ENCODE measurements around the gene ACVR2A.

DNA sequence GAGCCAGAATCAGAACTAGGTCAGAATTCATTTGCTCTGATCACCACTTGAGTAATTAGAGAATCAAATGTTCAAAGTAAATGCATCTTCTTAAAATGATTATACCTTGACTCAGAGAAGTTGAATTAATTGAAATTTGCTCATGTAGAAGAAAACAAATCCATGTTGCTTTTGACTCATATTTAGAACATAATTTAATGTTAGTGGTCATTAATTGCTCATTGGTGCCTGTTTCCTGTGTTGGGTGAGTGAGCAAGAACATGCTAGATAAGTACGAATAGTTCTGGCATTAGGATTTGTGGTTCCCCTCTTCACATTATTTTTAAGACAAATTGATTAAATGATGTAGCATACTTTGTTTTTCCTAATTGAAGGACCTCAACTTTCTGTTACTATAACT lies 19.0 kb downstream of the ACVR2A start:
- TF ChIP-seq, protein P1, sequence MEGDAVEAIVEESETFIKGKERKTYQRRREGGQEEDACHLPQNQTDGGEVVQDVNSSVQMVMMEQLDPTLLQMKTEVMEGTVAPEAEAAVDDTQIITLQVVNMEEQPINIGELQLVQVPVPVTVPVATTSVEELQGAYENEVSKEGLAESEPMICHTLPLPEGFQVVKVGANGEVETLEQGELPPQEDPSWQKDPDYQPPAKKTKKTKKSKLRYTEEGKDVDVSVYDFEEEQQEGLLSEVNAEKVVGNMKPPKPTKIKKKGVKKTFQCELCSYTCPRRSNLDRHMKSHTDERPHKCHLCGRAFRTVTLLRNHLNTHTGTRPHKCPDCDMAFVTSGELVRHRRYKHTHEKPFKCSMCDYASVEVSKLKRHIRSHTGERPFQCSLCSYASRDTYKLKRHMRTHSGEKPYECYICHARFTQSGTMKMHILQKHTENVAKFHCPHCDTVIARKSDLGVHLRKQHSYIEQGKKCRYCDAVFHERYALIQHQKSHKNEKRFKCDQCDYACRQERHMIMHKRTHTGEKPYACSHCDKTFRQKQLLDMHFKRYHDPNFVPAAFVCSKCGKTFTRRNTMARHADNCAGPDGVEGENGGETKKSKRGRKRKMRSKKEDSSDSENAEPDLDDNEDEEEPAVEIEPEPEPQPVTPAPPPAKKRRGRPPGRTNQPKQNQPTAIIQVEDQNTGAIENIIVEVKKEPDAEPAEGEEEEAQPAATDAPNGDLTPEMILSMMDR (IDR thresholded peaks at IDR 0.05; ENCODE audit: low read depth, low read length), result no peak
- TF ChIP-seq EZH2phosphoT487 (IDR thresholded peaks at IDR 0.05; ENCODE audit: low read depth), result no peak

All from OCI-LY3 (cell line).